Epidermal melanocyte (primary cell): ENCODE results near the gene DNMT3L.
"Not testable (repeated sequence)": the region's sequence is repeated elsewhere in the genome, so short reads cannot be mapped to it uniquely, and the experiment has no call there.

Source experiments
- DNase-seq: peaks from one replicate; pipeline ENCODE4 v3.0.0; 2011; ENCODE audit warnings: low spot score; ENCODE audit not compliant: insufficient read length

DNMT3L gene

DNA sequence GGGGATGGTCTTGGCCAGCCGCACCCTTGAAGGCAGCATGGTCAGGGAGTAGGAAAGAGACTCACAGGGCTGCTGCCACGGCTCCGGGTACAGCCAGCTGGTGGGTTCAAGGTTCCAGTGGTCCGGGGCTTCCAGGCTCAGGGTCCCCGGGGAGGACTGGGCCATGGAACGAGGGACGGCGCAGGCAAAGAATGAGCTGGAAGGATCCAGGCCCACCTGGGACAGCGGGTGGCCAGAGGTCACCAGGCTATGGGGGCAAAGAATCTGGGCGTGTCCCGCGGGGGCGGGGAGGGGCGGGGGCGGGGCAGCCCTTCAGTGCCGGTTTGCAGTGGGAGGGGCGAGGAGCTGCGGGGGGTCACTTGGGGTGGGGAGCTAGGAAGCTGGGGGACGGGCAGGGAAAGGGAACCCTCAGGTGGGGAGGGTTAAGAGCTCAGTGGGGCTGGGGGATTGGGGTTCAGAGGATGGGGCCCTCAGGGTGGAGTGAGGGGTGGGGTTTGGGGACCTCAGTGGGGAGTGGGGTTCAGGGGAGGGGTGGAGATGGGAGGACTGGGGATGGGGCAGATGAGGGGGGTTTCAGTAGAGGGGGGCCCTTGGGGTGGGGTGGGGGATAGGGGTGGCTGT is at the start of gene DNMT3L:
DNMT3L (minus strand) TSS at position 223 of the 621 bp plus-strand sequence. CDS start 638 bp downstream, outside the sequence.
- DNase-seq: no peak

DNA sequence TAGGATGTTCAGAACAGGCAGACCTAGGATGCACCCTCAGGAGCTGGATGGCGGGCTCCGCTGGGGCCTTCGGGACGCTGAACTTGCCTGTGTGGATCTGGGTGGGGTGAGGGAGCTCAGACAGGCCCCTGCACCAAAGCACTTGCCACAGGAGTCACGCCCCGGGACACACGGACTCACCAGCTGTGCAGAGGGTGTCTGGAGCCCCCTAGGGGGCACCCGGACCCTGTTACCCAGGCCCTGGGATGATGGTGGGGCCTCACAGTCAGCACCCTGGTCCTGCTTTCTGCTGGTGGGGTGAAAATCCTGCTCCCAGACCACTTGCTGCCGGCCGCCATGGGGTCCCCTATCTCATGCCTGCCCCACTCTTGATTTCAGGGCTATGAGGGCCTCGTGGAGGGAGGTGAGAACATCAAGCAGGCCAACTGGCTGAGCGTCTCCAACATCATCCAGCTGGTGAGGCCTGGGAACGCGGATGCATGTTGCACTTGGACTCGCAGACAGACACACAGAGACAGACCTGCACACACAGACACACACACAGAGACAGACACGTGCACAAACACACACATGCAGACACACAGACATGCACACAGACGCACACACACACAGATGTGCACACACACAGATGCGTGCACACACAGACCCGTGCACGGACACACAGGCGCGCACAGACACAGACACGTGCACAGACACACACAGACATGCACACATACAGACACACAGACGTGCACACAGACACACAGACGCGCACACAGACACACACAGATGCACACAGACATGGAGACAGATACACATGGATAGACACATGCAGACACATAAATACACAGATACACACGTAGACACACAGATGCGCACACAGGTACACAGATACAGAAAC is 49.2 kb upstream of the DNMT3L start:
- no peak for DNase-seq

DNA sequence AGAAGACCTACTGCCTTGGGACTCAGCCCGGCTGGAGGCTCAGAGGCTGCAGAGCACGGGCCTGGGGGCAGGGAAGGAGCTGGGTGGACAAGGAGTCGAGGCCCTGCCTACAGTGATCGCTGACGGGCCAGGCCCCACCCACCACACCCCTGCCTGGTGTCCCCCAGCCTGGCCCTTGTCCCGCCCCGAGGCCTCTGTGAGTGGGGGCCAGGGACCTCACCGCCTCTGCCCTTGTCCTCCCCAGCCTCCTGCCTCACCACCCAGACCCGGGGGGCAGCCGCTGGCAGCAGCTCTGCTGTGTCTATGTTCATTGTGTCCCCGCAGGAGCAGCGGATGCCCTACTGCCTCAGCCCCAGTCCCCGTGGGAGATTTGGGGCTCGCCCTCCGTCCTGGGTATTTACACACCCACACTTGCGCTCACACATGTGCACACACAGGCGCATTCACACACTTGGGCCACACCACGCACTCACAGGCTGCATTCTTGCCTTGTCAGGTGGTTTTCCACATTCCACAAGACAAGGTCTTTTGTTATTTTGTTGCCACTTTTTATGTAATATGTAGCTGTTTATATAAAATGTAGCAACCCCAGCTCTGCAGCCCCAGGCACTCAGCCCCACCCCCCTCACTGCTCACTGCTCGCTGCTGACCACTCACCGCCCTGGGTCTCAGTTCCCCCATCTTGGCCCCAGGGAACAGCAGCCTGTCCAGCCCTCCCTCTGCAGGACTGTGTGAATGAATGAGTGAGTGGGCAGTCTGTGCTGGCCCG is 45.4 kb upstream of the DNMT3L start:
- DNase-seq: no peak

DNA sequence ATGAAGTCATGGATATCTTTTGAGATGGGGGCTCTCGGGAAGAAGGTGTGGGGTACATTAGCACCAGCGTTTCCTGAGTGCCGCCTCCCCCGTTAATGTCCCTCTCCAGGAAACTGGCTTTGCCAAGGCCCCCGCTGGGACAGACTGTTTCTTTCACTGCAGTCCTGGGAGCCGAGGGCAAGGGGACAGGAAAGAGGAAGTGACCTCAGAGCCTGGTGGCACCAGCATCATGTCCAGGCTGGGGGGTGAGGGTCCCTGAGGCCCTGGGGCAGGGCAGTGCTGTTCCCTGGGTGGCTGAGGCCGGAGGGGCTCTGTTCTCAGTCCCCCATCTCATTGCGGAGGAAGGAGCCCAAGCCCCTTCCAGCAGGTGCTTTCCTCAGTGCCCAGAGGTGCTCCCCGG is 44.0 kb upstream of the DNMT3L start:
- no peak for DNase-seq

- DNase-seq: peak; percentile 75
Measured at GRCh38 chr21:44304877-44305293, 43.2 kb upstream of the DNMT3L start.

DNA sequence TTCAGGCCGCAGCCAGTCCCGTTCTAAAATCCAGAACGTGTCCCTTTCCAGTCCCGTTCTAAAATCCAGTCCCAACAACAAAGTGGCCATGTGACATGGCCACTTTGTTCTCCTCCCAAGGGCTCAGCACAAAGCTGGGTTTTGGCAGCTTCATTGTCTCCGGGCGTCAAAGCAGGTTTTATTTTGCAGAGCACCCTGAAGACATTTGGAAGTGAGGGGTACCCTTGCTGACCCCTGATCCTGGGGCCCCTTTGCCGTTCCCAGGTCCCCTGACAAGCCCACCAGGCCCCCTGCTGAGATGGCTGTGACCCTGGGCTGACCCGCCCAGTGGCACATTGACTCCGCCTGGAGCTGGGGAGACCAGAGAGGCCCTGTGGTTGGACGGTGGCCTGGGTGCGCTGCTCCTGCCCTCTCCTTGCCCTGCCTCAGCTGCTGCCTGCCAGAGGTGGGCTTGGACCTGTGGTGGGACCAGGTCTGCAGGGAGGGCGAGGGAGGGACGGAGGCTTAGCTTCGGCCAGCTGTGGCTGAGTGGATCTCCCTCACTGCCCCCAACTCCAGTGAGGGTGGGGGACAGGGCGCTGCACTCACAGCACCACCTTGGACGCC is 42.4 kb upstream of the DNMT3L start:
- DNase-seq: no peak

- no peak for DNase-seq
Measured at GRCh38 chr21:44303490-44303981, 41.8 kb upstream of the DNMT3L start.

DNA sequence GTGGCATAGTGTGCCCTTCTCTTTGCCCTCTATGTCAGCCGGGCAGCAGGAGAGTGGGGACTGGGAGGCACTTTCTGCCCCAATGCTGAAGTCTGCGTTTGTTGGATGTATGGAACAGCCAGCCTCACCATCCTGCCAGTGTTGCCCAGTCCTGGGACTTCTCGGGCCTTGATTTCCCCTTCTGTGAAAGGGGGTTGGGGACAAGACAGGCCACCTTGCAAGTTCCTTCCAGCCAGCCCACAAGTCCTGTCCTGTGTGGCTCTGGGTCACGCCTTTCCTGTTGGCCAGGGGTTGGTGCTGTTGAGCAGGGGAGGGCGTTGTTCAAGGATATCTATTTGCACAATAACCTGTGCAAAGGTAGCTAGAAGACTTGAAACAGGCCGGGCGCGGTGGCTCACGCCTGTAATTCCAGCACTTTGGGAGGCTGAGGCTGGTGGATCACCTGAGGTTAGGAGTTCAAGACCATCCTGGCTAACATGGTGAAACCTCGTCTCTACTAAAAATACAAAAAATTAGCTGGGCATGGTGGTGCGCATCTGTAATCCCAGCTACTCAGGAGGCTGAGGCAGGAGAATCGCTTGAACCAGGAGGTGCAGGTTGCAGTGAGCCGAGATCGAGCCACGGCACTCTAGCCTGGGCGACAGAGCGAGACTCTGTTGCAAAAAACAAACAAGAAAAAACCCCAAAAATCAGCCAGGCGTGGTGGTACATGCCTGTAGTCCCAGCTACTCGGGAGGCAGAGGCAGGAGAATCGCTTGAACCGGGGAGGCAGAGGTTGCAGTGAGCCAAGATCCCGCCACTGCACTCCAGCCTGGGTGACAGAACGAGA is 41.1 kb upstream of the DNMT3L start:
- not testable (repeated sequence) for DNase-seq

- DNase-seq: no peak
Measured at GRCh38 chr21:44301961-44302406, 40.3 kb upstream of the DNMT3L start.

GRCh38 chr21:44301141-44301540 is 39.4 kb upstream of the DNMT3L start:
- no peak for DNase-seq

- DNase-seq: peak; percentile 90
Measured at GRCh38 chr21:44300262-44300959, 38.7 kb upstream of the DNMT3L start.

GRCh38 chr21:44299458-44300261 is 38.0 kb upstream of the DNMT3L start, which contains the start of gene PFKL:
Gene PFKL (plus strand): TSS chr21:44300053. CDS start chr21:44300106, 53 bp downstream.
- peak; percentile 98 for DNase-seq

DNA sequence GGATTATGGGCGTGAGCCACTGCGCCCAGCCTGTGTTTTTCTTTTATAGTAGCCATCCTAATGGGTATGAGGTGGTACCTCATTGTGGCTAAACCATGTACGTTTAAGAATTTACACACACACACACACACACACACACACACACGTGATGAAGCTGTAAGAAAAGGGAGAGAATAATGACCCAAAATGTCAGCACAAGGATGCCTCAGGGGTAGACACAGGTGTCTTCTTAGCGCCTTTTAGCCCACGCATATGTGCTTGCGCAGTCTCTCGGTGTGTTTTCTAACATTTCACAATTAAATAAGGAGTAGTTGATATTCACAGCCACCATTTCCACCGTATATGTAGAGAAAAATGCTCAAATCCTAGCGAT is 37.4 kb upstream of the DNMT3L start:
- DNase-seq: no peak

DNA sequence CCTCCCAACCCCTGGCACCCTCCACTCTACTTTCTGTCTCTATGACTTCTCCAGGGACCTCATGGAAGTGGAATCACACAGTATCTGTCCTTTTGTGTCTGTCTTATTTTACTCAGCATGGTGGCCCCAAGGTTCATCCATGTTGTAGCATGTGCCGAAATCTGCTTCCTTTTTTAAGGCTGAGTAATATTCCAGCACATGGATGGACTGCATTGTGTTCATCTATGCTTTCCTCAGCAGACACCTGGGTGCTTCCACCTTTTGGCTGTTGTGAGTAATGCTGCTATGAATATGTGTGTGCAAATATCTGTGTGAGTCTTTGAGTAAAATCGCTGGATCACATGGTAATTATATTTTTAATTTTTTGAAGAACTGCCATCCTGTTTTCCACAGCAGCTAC is 36.6 kb upstream of the DNMT3L start:
- DNase-seq: no peak

DNA sequence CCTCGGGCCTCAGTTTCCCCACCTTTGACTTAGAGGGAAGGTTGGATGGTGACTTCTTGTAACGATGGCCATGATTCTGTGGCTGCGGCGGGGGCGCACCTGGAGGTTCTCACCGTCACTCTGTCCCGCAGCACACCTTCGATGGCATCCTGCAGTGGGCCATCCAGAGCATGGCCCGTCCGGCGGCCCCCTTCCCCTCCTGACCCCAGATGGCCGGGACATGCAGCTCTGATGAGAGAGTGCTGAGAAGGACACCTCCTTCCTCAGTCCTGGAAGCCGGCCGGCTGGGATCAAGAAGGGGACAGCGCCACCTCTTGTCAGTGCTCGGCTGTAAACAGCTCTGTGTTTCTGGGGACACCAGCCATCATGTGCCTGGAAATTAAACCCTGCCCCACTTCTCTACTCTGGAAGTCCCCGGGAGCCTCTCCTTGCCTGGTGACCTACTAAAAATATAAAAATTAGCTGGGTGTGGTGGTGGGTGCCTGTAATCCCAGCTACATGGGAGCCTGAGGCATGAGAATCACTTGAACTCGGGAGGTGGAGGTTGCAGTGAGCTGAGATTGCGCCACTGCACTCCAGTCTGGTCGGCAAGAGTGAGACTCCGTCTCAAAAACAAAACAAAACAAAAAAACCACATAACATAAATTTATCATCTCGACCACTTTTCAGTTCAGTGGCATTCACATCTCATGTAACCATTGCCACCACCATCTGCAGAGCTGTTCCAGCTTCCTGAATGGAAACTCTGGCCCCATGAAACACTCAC is 36.0 kb upstream of the DNMT3L start:
- DNase-seq: peak; percentile 99

GRCh38 chr21:44296916-44297315 is 35.2 kb upstream of the DNMT3L start:
- DNase-seq: no peak

DNA sequence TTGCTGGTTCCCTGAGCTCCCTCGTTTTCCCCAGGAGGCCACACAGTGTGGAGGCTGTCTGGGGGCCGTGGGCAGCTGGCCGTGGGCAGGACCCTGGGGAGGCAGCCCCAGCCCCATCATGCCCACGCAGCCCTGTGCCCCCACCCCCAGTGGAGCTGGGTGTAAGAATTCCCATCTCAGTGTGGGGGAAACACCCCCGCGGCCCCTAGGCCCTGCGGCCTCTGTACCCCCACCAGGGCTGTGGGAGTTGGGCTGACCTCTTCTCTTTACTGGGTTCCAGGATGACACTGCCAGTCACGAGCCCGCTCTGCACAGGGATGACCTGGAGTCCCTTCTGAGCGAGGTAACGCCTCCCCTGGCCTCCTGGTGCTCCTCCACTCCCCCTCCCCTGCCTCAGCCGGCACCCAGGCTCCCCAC is 34.4 kb upstream of the DNMT3L start:
- DNase-seq: no peak

- DNase-seq: no peak
Measured at GRCh38 chr21:44295646-44296045, 33.9 kb upstream of the DNMT3L start.
